ENCODE measurements around the gene SYTL2. TPM values are rescaled to one million over a fixed set of nuclear protein-coding genes. Genes with fewer than 3 reads are reported as not detected.

SYTL2 gene
- total RNA-seq, 2 donors from 2014 or later, result 168 to 170 TPM

GRCh38 chr11:85746670-85747069 lies 64.3 kb downstream of the SYTL2 start:
- Histone ChIP-seq H3K9me3 (no peaks in the 10 kb centered on the region), H3K9ac (ENCODE audit: low read depth in 2 of 2, low read length in 2 of 2) (no peak overlapping the region), H3K27ac (peak overlapping the region; percentile 58), H3K36me3 (no peaks in the 10 kb centered on the region), H3K4me1 (peaks cover 16% of the 10 kb centered on the region), H3K27me3 (no peaks in the 10 kb centered on the region), H3K4me3 (no peak overlapping the region)
- no peak for TF ChIP-seq CTCF (IDR thresholded peaks at IDR 0.05)
- intact Hi-C loops (cut with DNase I), result no loop called here
- no peak for DNase-seq

GRCh38 chr11:85745626-85746025 lies 65.3 kb downstream of the SYTL2 start:
- Histone ChIP-seq H3K4me1 (peaks cover 16% of the 10 kb centered on the region), H3K36me3 (no peaks in the 10 kb centered on the region), H3K27me3 (no peaks in the 10 kb centered on the region), H3K9ac (ENCODE audit: low read depth in 2 of 2, low read length in 2 of 2) (peak overlapping the region in 1 of 2 donors; percentile 35), H3K9me3 (no peaks in the 10 kb centered on the region), H3K27ac (peak overlapping the region; percentile 58), H3K4me3 (no peak overlapping the region)
- intact Hi-C loops (cut with DNase I), result no loop called here
- peak; percentile 51 for DNase-seq
- no peak for TF ChIP-seq CTCF (IDR thresholded peaks at IDR 0.05)

- H3K36me3 ChIP-seq, result no peaks in the 10 kb centered on the region
- peak overlapping the region; percentile 81 for H3K27ac ChIP-seq
- H3K9ac ChIP-seq (ENCODE audit: low read depth in 2 of 2, low read length in 2 of 2), result peak overlapping the region in 1 of 2 donors; percentile 61
- H3K27me3 ChIP-seq, result no peaks in the 10 kb centered on the region
- peak; percentile 34 for DNase-seq
- H3K4me1 ChIP-seq, result peaks cover 16% of the 10 kb centered on the region
- intact Hi-C loops (cut with DNase I), result no loop called here
- TF ChIP-seq CTCF (IDR thresholded peaks at IDR 0.05), result no peak
- H3K4me3 ChIP-seq, result no peak overlapping the region
- H3K9me3 ChIP-seq, result no peaks in the 10 kb centered on the region
Measured at GRCh38 chr11:85742873-85743275, 68.1 kb downstream of the SYTL2 start.

GRCh38 chr11:85742348-85742747 lies 68.6 kb downstream of the SYTL2 start:
- TF ChIP-seq CTCF (IDR thresholded peaks at IDR 0.05), result no peak
- Histone ChIP-seq H3K4me1 (peaks cover 16% of the 10 kb centered on the region), H3K27ac (peak overlapping the region; percentile 81), H3K36me3 (no peaks in the 10 kb centered on the region), H3K9me3 (no peaks in the 10 kb centered on the region), H3K4me3 (no peak overlapping the region), H3K9ac (ENCODE audit: low read depth in 2 of 2, low read length in 2 of 2) (peak overlapping the region in 1 of 2 donors; percentile 35), H3K27me3 (no peaks in the 10 kb centered on the region)
- no peak for DNase-seq
- intact Hi-C loops (cut with DNase I), result no loop called here

- DNase-seq, result no peak
- intact Hi-C loops (cut with DNase I), result no loop called here
- Histone ChIP-seq H3K9ac (ENCODE audit: low read depth in 2 of 2, low read length in 2 of 2) (no peak overlapping the region), H3K36me3 (no peaks in the 10 kb centered on the region), H3K4me1 (peaks cover 11% of the 10 kb centered on the region), H3K27me3 (no peaks in the 10 kb centered on the region), H3K9me3 (no peaks in the 10 kb centered on the region), H3K4me3 (no peak overlapping the region), H3K27ac (no peak overlapping the region)
- no peak for TF ChIP-seq CTCF (IDR thresholded peaks at IDR 0.05)
Measured at GRCh38 chr11:85740481-85741400, 70.2 kb downstream of the SYTL2 start.

Measured in colonic mucosa (tissue), 4 donors.